Testis (tissue), 3 donors: ENCODE measurements around the gene OPA1. TPM values are rescaled to one million over a fixed set of nuclear protein-coding genes. Genes with fewer than 3 reads are reported as not detected.

ENCODE experiments used
- DNase-seq: peaks from one replicate; pipeline ENCODE4 v3.0.0-alpha.2; 2019
- H3K27ac ChIP-seq, 2 donors: fragments of 200-600 bp; sonication (generic); one replicate each; pipeline ENCODE4 v1.5.1; 2019
- H3K27me3 ChIP-seq: fragments of 200-600 bp; sonication (generic); one replicate; pipeline ENCODE4 v1.5.1; 2019
- H3K36me3 ChIP-seq: fragments of 200-600 bp; sonication (generic); one replicate; pipeline ENCODE4 v1.5.1; 2017; ENCODE audit warnings: low read depth; ENCODE audit errors: missing control alignments
- H3K4me1 ChIP-seq: fragments of 200-600 bp; sonication (generic); one replicate; pipeline ENCODE4 v1.5.1; 2019
- H3K4me3 ChIP-seq, 2 donors: fragments of 200-600 bp; sonication (generic); one replicate each; pipeline ENCODE4 v1.5.1; 2017 to 2019
- H3K9me3 ChIP-seq: fragments of 200-600 bp; sonication (generic); one replicate; pipeline ENCODE4 v1.5.1; 2017
- POLR2A ChIP-seq: fragments of 450-650 bp; IDR thresholded peaks from one replicate; pipeline ENCODE4 v1.6.1; 2017; ENCODE audit warnings: antibody characterized with exemption, mild to moderate bottlenecking, moderate library complexity
- WGBS, 2 donors: methylation state at CpG; one replicate each; pipeline ENCODE4 v1.1.5; 2018; 5-methylcytosine and 5-hydroxymethylcytosine counted together
- intact Hi-C: fragments of 100-400 bp; cut with DNase I; formaldehyde crosslinking; loops from one replicate; pipeline ENCODE4 v1.15.1; 2023; ENCODE audit warnings: low total_unique reads
- polyA plus RNA-seq: library from polyadenylated mRNA; stranded (reverse); fragments of 350-450 nt; fragmentation: Illumina TruSeq; extraction: RNeasy Lipid Tissue Mini Kit (QIAGEN cat#74804); gene quantifications from one replicate; pipeline ENCODE4 v1.2.3, GENCODE V29; 2014; ENCODE audit warnings: low read depth, low replicate concordance; ENCODE audit not compliant: insufficient read depth
- total RNA-seq, 2 donors: library from RNA; depleted of rRNA; stranded (reverse); fragments of >200 nt; gene quantifications; one replicate each; pipeline ENCODE4 v1.2.3, GENCODE V29; 2016
- TF ChIP-seq, protein P1 (sequence below), 3 experiments: fragments of 450-650 bp in 2 of 3; fragments of 200-600 bp in 1 of 3; sonication (generic) in 1 of 3; IDR thresholded peaks; one replicate each; pipeline ENCODE4 v1.5.1; 2016 to 2019; ENCODE audit warnings: antibody characterized with exemption in 3 of 3, mild to moderate bottlenecking in 2 of 3, moderate library complexity in 1 of 3

Gene OPA1
- total and polyA plus RNA-seq, 3 donors from 2014 or later = 21.0 to 39.8 (median 35.1) TPM

DNA sequence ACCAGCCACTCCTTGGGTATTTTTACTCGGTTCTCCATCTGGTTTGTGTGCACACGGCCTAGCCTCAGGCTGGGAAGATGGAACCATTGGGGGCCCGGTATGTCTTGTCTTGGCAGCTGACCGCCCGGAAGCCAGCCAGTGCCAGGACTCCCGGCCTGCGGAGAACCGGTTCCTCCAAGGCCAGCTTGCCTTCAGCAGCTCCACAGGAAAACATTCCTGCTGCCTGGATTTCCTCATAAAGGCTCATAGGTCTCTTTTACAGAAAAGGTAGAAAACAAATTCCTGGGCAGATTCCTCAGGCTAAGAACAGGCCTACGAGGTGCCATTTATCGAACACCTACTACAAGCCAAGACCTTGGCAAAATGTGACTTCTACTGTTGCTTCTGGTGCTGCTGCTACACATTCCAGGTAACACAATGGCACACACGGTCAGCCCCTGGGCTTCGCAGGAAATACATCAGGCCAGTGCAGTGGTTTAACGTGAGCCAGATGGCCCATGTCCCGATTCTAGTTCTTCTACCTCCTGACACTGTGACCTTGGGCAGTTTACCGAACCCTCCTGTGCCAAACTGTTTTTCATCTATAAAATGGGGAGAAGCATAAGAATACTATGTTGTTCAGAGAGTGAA is 141.8 kb downstream of the OPA1 start:
- Histone ChIP-seq H3K9me3 (no peaks in the 10 kb centered on the region), H3K27ac (no peak overlapping the region), H3K27me3 (no peaks in the 10 kb centered on the region), H3K4me1 (no peaks in the 10 kb centered on the region), H3K4me3 (no peak overlapping the region), H3K36me3 (no peaks in the 10 kb centered on the region)
- DNase-seq = no peak
- intact Hi-C loops = no loop called here
- 78 to 89% methylated on average over 15 of the region's 15 CpGs for WGBS, 2 donors
- no peak for TF ChIP-seq POLR2A
- TF ChIP-seq, protein P1, sequence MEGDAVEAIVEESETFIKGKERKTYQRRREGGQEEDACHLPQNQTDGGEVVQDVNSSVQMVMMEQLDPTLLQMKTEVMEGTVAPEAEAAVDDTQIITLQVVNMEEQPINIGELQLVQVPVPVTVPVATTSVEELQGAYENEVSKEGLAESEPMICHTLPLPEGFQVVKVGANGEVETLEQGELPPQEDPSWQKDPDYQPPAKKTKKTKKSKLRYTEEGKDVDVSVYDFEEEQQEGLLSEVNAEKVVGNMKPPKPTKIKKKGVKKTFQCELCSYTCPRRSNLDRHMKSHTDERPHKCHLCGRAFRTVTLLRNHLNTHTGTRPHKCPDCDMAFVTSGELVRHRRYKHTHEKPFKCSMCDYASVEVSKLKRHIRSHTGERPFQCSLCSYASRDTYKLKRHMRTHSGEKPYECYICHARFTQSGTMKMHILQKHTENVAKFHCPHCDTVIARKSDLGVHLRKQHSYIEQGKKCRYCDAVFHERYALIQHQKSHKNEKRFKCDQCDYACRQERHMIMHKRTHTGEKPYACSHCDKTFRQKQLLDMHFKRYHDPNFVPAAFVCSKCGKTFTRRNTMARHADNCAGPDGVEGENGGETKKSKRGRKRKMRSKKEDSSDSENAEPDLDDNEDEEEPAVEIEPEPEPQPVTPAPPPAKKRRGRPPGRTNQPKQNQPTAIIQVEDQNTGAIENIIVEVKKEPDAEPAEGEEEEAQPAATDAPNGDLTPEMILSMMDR (IDR thresholded peaks at IDR 0.05) = no peak

DNA sequence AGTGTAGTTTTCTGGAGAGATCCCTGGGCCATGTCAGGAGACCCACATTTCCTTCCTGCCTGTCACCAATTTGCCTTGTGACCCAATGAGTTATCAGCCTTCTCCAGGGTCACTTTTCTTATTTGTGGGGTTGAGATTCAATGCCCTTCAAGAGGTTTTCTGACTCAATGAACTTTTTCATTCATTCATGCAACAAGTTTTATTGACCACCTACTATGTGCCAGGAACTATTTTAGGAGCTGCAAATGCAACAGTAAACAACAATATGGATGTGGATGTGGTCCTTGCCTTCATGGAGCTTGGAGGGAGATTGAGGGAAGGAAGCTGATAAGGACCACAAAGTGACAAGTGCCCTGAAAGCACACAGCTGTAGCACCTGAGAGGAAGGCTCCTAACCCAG is 142.8 kb downstream of the OPA1 start:
- Histone ChIP-seq H3K27ac (no peak overlapping the region), H3K4me3 (no peak overlapping the region), H3K27me3 (no peaks in the 10 kb centered on the region), H3K36me3 (no peaks in the 10 kb centered on the region), H3K4me1 (no peaks in the 10 kb centered on the region), H3K9me3 (no peaks in the 10 kb centered on the region)
- intact Hi-C loops = no loop called here
- DNase-seq = no peak
- TF ChIP-seq, protein P1 (IDR thresholded peaks at IDR 0.05) = no peak
- no peak for TF ChIP-seq POLR2A

DNA sequence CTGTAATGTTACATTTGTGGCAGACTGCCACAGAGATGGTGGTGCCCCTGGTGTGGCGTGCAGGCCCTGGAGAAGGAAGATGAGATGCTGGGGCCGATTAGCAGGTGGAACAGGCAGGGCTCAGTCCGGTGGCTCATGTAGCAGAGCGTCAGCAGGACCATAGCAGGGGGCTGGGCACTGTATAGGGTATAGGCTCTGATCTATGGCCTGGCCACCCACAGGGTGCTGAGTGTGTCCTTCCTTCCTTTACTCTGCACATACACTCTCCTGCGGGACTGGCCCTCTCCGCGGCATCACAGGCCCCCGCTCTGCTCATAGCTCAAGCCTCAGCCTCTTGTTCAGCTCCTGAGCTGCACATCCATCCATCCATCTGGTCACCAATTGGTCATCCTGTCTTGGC is 143.6 kb downstream of the OPA1 start:
- no peaks in the 10 kb centered on the region for H3K9me3 ChIP-seq
- no peak for DNase-seq
- WGBS, 2 donors = 92 to 93% methylated on average over 7 to 8 of the region's 8 CpGs
- no peaks in the 10 kb centered on the region for H3K27me3 ChIP-seq
- H3K36me3 ChIP-seq = no peaks in the 10 kb centered on the region
- H3K4me1 ChIP-seq = no peaks in the 10 kb centered on the region
- H3K27ac ChIP-seq = no peak overlapping the region
- intact Hi-C loops = no loop called here
- no peak for TF ChIP-seq POLR2A
- TF ChIP-seq, protein P1 (IDR thresholded peaks at IDR 0.05) = no peak
- H3K4me3 ChIP-seq = no peak overlapping the region

DNA sequence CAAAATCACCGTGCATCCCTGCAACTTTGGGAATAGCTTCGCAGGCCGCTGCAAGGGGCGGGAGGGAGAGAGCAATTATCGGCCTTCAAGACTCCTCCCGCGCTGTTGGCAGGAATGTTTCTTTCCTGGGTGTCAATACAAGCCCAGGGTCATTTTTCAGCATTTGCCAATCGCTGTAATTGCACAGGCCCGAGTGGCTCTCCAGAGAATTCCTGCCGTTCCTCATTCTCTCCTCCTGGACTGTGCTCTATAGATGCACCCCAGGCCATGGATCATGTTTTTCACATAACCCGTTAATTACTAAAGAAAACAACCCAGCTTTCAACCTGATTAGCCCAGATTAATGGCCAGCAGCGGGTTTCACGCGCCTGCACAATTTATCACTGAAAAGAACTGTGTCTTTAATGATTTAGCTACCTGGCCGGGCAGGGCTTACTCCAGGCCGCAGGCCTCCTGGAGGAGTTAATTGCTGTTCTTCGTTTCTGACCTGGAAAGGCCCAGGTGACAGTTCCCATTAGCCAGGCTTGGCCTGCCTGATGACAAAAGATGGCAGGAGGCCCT is 144.3 kb downstream of the OPA1 start:
- Histone ChIP-seq H3K36me3 (no peaks in the 10 kb centered on the region), H3K4me3 (no peak overlapping the region), H3K4me1 (no peaks in the 10 kb centered on the region), H3K9me3 (no peaks in the 10 kb centered on the region), H3K27ac (no peak overlapping the region), H3K27me3 (no peaks in the 10 kb centered on the region)
- DNase-seq = no peak
- TF ChIP-seq, protein P1 (IDR thresholded peaks at IDR 0.05) = no peak
- TF ChIP-seq POLR2A = no peak
- 77 to 80% methylated on average over 17 of the region's 17 CpGs for WGBS, 2 donors
- intact Hi-C loops = no loop called here

DNA sequence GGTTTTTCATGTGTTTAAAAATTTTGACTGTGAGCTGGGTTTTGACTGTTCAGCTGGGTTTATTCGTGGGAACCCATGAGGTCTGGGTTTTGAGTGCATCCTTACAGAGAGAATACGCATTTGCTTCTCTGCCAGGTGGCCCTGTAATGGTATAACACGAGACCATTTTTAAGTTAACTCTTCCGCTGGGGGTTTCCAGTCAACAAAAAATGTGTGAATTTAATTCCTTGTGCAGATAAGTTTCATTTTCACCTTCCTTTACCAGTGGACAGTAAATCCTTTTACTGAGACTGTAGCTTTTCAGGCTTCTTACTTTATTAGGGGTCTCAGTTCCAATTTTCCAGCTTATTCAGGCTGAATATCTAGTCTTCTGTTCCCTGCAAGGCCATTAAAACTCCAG is 149.6 kb downstream of the OPA1 start:
- Histone ChIP-seq H3K4me1 (no peaks in the 10 kb centered on the region), H3K27ac (no peak overlapping the region), H3K4me3 (no peak overlapping the region), H3K9me3 (no peaks in the 10 kb centered on the region), H3K36me3 (no peaks in the 10 kb centered on the region), H3K27me3 (no peaks in the 10 kb centered on the region)
- 89 to 90% methylated on average over 4 of the region's 4 CpGs for WGBS, 2 donors
- no peak for DNase-seq
- TF ChIP-seq, protein P1 (IDR thresholded peaks at IDR 0.05) = no peak
- no peak for TF ChIP-seq POLR2A
- intact Hi-C loops = no loop called here
